ENCODE measurements around the gene PRKG2.

Gene PRKG2

GRCh38 chr4:81116566-81116965 lies 98.5 kb downstream of the PRKG2 start:
- no peaks in the 10 kb centered on the region for H3F3A ChIP-seq (ENCODE audit: low read depth)
- H3K4me1 ChIP-seq (ENCODE audit: insufficient read depth, low read length, poor library complexity, severe bottlenecking) = no peaks in the 10 kb centered on the region
- no peak overlapping the region for H3K4me3 ChIP-seq (ENCODE audit: low read length, poor library complexity, severe bottlenecking)
- TF ChIP-seq CTCF (conservative IDR thresholded peaks at IDR 0.05; ENCODE audit: low read length) (no peak), EZH2phosphoT487 (IDR thresholded peaks at IDR 0.05; ENCODE audit: borderline replicate concordance) (no peak)
- H4K20me1 ChIP-seq (ENCODE audit: insufficient read depth, low read length, poor library complexity, severe bottlenecking) = no peaks in the 10 kb centered on the region
- no peaks in the 10 kb centered on the region for H3K9me3 ChIP-seq (ENCODE audit: insufficient read depth, low read depth, low read length)
- no peak overlapping the region for H3K4me2 ChIP-seq (ENCODE audit: low read depth, low read length, poor library complexity, severe bottlenecking)
- no peak overlapping the region for H3K9ac ChIP-seq (ENCODE audit: low read depth, low read length, poor library complexity, severe bottlenecking)
- no peaks in the 10 kb centered on the region for H3K27me3 ChIP-seq (ENCODE audit: insufficient read depth, low read length, poor library complexity, severe bottlenecking)
- H3K79me2 ChIP-seq (ENCODE audit: insufficient read depth, low read length) = no peaks in the 10 kb centered on the region
- H2AFZ ChIP-seq (ENCODE audit: low read length) = no peak overlapping the region
- H3K36me3 ChIP-seq (ENCODE audit: insufficient read depth, low read length) = no peaks in the 10 kb centered on the region
- H3K9me2 ChIP-seq (replicated peaks; ENCODE audit: low read depth, low read length) = no peaks in the 10 kb centered on the region

- Histone ChIP-seq H2AFZ (ENCODE audit: low read length) (no peak overlapping the region), H4K20me1 (ENCODE audit: insufficient read depth, low read length, poor library complexity, severe bottlenecking) (no peaks in the 10 kb centered on the region), H3K4me2 (ENCODE audit: low read depth, low read length, poor library complexity, severe bottlenecking) (no peak overlapping the region), H3K9me3 (ENCODE audit: insufficient read depth, low read depth, low read length) (no peaks in the 10 kb centered on the region), H3K4me3 (ENCODE audit: low read length, poor library complexity, severe bottlenecking) (no peak overlapping the region), H3K4me1 (ENCODE audit: insufficient read depth, low read length, poor library complexity, severe bottlenecking) (no peaks in the 10 kb centered on the region), H3K9me2 (replicated peaks; ENCODE audit: low read depth, low read length) (no peaks in the 10 kb centered on the region), H3K36me3 (ENCODE audit: insufficient read depth, low read length) (no peaks in the 10 kb centered on the region), H3K79me2 (ENCODE audit: insufficient read depth, low read length) (no peaks in the 10 kb centered on the region), H3F3A (ENCODE audit: low read depth) (no peaks in the 10 kb centered on the region), H3K9ac (ENCODE audit: low read depth, low read length, poor library complexity, severe bottlenecking) (no peak overlapping the region), H3K27me3 (ENCODE audit: insufficient read depth, low read length, poor library complexity, severe bottlenecking) (no peaks in the 10 kb centered on the region)
- TF ChIP-seq CTCF (conservative IDR thresholded peaks at IDR 0.05; ENCODE audit: low read length) (no peak), EZH2phosphoT487 (IDR thresholded peaks at IDR 0.05; ENCODE audit: borderline replicate concordance) (no peak)
These were observed 102.0 kb downstream of the PRKG2 start for GRCh38 chr4:81113024-81113423.

- no peaks in the 10 kb centered on the region for H3K27me3 ChIP-seq (ENCODE audit: insufficient read depth, low read length, poor library complexity, severe bottlenecking)
- H3K9ac ChIP-seq (ENCODE audit: low read depth, low read length, poor library complexity, severe bottlenecking) = no peak overlapping the region
- no peaks in the 10 kb centered on the region for H4K20me1 ChIP-seq (ENCODE audit: insufficient read depth, low read length, poor library complexity, severe bottlenecking)
- no peak overlapping the region for H3K4me2 ChIP-seq (ENCODE audit: low read depth, low read length, poor library complexity, severe bottlenecking)
- no peaks in the 10 kb centered on the region for H3K36me3 ChIP-seq (ENCODE audit: insufficient read depth, low read length)
- H2AFZ ChIP-seq (ENCODE audit: low read length) = no peak overlapping the region
- no peak overlapping the region for H3K4me3 ChIP-seq (ENCODE audit: low read length, poor library complexity, severe bottlenecking)
- no peaks in the 10 kb centered on the region for H3K9me2 ChIP-seq (replicated peaks; ENCODE audit: low read depth, low read length)
- peaks cover 6% of the 10 kb centered on the region for H3K4me1 ChIP-seq (ENCODE audit: insufficient read depth, low read length, poor library complexity, severe bottlenecking)
- H3K79me2 ChIP-seq (ENCODE audit: insufficient read depth, low read length) = no peaks in the 10 kb centered on the region
- H3F3A ChIP-seq (ENCODE audit: low read depth) = no peaks in the 10 kb centered on the region
- no peaks in the 10 kb centered on the region for H3K9me3 ChIP-seq (ENCODE audit: insufficient read depth, low read depth, low read length)
- no peak for TF ChIP-seq CTCF (conservative IDR thresholded peaks at IDR 0.05; ENCODE audit: low read length)
- no peak for TF ChIP-seq EZH2phosphoT487 (IDR thresholded peaks at IDR 0.05; ENCODE audit: borderline replicate concordance)
These were observed 105.7 kb downstream of the PRKG2 start for GRCh38 chr4:81109356-81109755.

All from Loucy (cell line).